Endothelial cell of umbilical vein (primary cell): ENCODE data around the gene GRID1. TPM values are rescaled to one million over a fixed set of nuclear protein-coding genes. Genes with fewer than 3 reads are reported as not detected.

Source experiments
- BruUV-seq: library from RNA; stranded (reverse); fragments of 400-500 nt; replicated peaks from 2 replicates; lab custom pipeline; 2021; lab: Mats Ljungman, UMichigan
- CTCF ChIA-PET: fragments of 300-600, 350-600 bp; sonication (Branson Sonifier 250); formaldehyde crosslinking; loops from one replicate; lab custom pipeline; 2021; ENCODE audit warnings: antibody characterized with exemption, inconsistent platforms; lab: Charles Lee
- POLR2A ChIA-PET: fragments of 300-600, 350-600 bp; sonication (Branson Sonifier 250); formaldehyde crosslinking; loops from one replicate; lab custom pipeline; 2021; ENCODE audit warnings: antibody characterized with exemption, inconsistent platforms; lab: Charles Lee
- DNase-seq: peaks from one replicate; pipeline ENCODE4 v3.0.0-alpha.2; 2011; ENCODE audit warnings: low read depth, low spot score
- FAIRE-seq: peaks from 2 replicates; lab custom pipeline; 2011; peaks lifted over from hg19 to GRCh38; lab: Jason Lieb, UNC
- H2AFZ ChIP-seq: 2 replicates; pipeline ENCODE4 v1.6.0; 2012; ENCODE audit warnings: low read depth, low read length, control low read depth, inconsistent platforms
- H3K27ac ChIP-seq: 2 replicates; pipeline ENCODE4 v1.5.1; 2011; ENCODE audit warnings: low read depth, mild to moderate bottlenecking, control low read depth, low read length, moderate library complexity; ENCODE audit not compliant: insufficient read depth
- H3K27me3 ChIP-seq, 2 experiments: 2 replicates each; pipeline versions ENCODE4 v1.6.0 to v1.6.1; 2011; ENCODE audit warnings: low read length in 2 of 2, mixed read lengths in 1 of 2; ENCODE audit not compliant: control insufficient read depth in 2 of 2, insufficient read depth in 2 of 2
- H3K36me3 ChIP-seq, 2 experiments: 2 replicates in 1 of 2; 3 replicates in 1 of 2; pipeline ENCODE4 v1.5.1; 2011; ENCODE audit warnings: low read length in 2 of 2, mild to moderate bottlenecking in 1 of 2, moderate library complexity in 1 of 2; ENCODE audit not compliant: control insufficient read depth in 2 of 2, insufficient read depth in 2 of 2; ENCODE audit errors: extremely low read depth in 1 of 2
- H3K4me1 ChIP-seq: 3 replicates; pipeline ENCODE4 v1.5.1; 2011; ENCODE audit warnings: mild to moderate bottlenecking, low read length; ENCODE audit not compliant: control insufficient read depth, insufficient read depth; ENCODE audit errors: extremely low read depth
- H3K4me2 ChIP-seq: 2 replicates; pipeline ENCODE4 v1.6.1; 2011; ENCODE audit warnings: low read length, control low read depth, mixed read lengths; ENCODE audit not compliant: insufficient read depth
- H3K4me3 ChIP-seq, 3 experiments: fragments of 200-600 bp in 1 of 3; sonication (generic), shearing (Covaris generic) in 1 of 3; replicated peaks in 1 of 3; 2 replicates each; pipeline ENCODE4 v1.5.1; 2011 to 2016; ENCODE audit warnings: control low read depth in 3 of 3, low read length in 3 of 3, mild to moderate bottlenecking in 2 of 3, inconsistent platforms in 1 of 3, low read depth in 1 of 3, moderate library complexity in 1 of 3; ENCODE audit not compliant: insufficient read depth in 1 of 3
- H3K79me2 ChIP-seq: 2 replicates; pipeline ENCODE4 v1.6.0; 2012; ENCODE audit warnings: low read length, inconsistent platforms; ENCODE audit not compliant: control insufficient read depth, insufficient read depth
- H3K9ac ChIP-seq: replicated peaks from 2 replicates; pipeline ENCODE3; 2011; ENCODE audit warnings: low read length, control low read depth; ENCODE audit not compliant: insufficient read depth; ENCODE audit errors: extremely low read depth
- H3K9me1 ChIP-seq: replicated peaks from 3 replicates; pipeline ENCODE4 v1.6.0; 2011; ENCODE audit warnings: mild to moderate bottlenecking, low read length; ENCODE audit not compliant: control insufficient read depth, insufficient read depth; ENCODE audit errors: extremely low read depth
- H3K9me3 ChIP-seq: replicated peaks from 2 replicates; pipeline ENCODE4 v1.5.1; 2012; ENCODE audit warnings: low read length, inconsistent platforms; ENCODE audit not compliant: control insufficient read depth, insufficient read depth
- H4K20me1 ChIP-seq: replicated peaks from 2 replicates; pipeline ENCODE3; 2011; ENCODE audit warnings: mild to moderate bottlenecking, low read length; ENCODE audit not compliant: control insufficient read depth, insufficient read depth; ENCODE audit errors: extremely low read depth
- CTCF ChIP-seq, 2 donors: IDR thresholded peaks; 1 replicate in 1 of 2; 2 replicates in 1 of 2; pipeline ENCODE4 v1.5.1; 2011; ENCODE audit warnings: low read length in 2 of 2, mild to moderate bottlenecking in 2 of 2, moderate library complexity in 2 of 2, control low read depth in 1 of 2, inconsistent platforms in 1 of 2, low read depth in 1 of 2; ENCODE audit not compliant: insufficient read depth in 1 of 2; ENCODE audit errors: extremely low read depth in 1 of 2
- EZH2 ChIP-seq: IDR thresholded peaks from 2 replicates; pipeline ENCODE4 v1.6.1; 2012; ENCODE audit warnings: borderline replicate concordance, low read depth, mild to moderate bottlenecking, moderate library complexity, low read length, inconsistent platforms; ENCODE audit not compliant: severe bottlenecking
- FOS ChIP-seq: IDR thresholded peaks from 2 replicates; pipeline ENCODE4 v1.6.1; 2011; ENCODE audit warnings: mild to moderate bottlenecking, low read length, moderate library complexity, borderline replicate concordance; ENCODE audit not compliant: insufficient read depth
- GATA2 ChIP-seq: IDR thresholded peaks from 2 replicates; pipeline ENCODE4 v1.7.0; 2011; ENCODE audit warnings: low read depth, mild to moderate bottlenecking, moderate library complexity, mixed read lengths, low read length; ENCODE audit not compliant: insufficient read length, insufficient read depth
- JUN ChIP-seq: IDR thresholded peaks from 2 replicates; pipeline ENCODE4 v1.6.1; 2011; ENCODE audit warnings: borderline replicate concordance, low read depth; ENCODE audit not compliant: insufficient read length, insufficient read depth
- MAX ChIP-seq: IDR thresholded peaks from 2 replicates; pipeline ENCODE4 v1.6.1; 2011; ENCODE audit not compliant: insufficient read depth, insufficient read length
- MYC ChIP-seq: IDR thresholded peaks from one replicate; pipeline ENCODE4 v1.6.1; 2011; ENCODE audit warnings: mild to moderate bottlenecking, low read depth, low read length
- POLR2A ChIP-seq: IDR thresholded peaks from 2 replicates; pipeline ENCODE4 v1.6.1; 2012; ENCODE audit warnings: low read depth, mild to moderate bottlenecking, control low read depth, low read length
- POLR2AphosphoS5 ChIP-seq: IDR thresholded peaks from 2 replicates; pipeline ENCODE4 v1.6.1; 2012; ENCODE audit warnings: low read depth, mild to moderate bottlenecking, control low read depth, low read length, moderate library complexity; ENCODE audit not compliant: insufficient read depth
- dilution Hi-C: fragments of 300-500 bp; cut with MboI; formaldehyde crosslinking; loops from one replicate; pipeline ENCODE4 v1.15.0; 2019; ENCODE audit warnings: low sequenced_read_pairs; ENCODE audit not compliant: extremely low pct_ligation_motif_present
- intact Hi-C: fragments of 100-400 bp; cut with micrococcal nuclease; formaldehyde crosslinking; loops from one replicate; pipeline ENCODE4 v1.10.0; 2022
- polyA plus RNA-seq, 4 experiments: library from polyadenylated mRNA; depleted of rRNA in 3 of 4; stranded (reverse) in 3 of 4; unstranded in 1 of 4; fragments of >200 nt; gene quantifications; 2 replicates each; pipeline versions ENCODE4 v1.2.1 to v1.2.3, GENCODE V29; 2011 to 2012; ENCODE audit warnings: missing spikeins in 1 of 4
- total RNA-seq: library from RNA; stranded (reverse); gene quantifications from 2 replicates; pipeline ENCODE4 v1.2.3, GENCODE V29; 2021

Gene GRID1
- total and polyA plus RNA-seq, 2 donors (not counting 3 experiments of a cell fraction or from before 2014, with no cell fraction given), result not detected

- dilution Hi-C loops, result no loop called here
- no peak overlapping the region for H3K27ac ChIP-seq
These were observed 448.2 kb downstream of the GRID1 start for GRCh38 chr10:85918371-85918770.

More at GRCh38 chr10:85918371-85918770, 448.2 kb downstream of the GRID1 start:
- Histone ChIP-seq H3K9me3 (no peaks in the 10 kb centered on the region), H3K36me3 (no peaks in the 10 kb centered on the region), H3K9ac (no peak overlapping the region), H4K20me1 (no peaks in the 10 kb centered on the region), H3K4me1 (no peaks in the 10 kb centered on the region), H3K9me1 (no peaks in the 10 kb centered on the region), H3K4me3 (no peak overlapping the region), H3K4me2 (no peak overlapping the region), H2AFZ (no peak overlapping the region), H3K27me3 (no peaks in the 10 kb centered on the region), H3K79me2 (no peaks in the 10 kb centered on the region)
- ChIA-PET POLR2A (no interaction called here), CTCF (no interaction called here)
- DNase-seq (no peak), FAIRE-seq (no peak)
- intact Hi-C loops, result no loop called here
- TF ChIP-seq MAX (no peak), POLR2A (no peak), POLR2AphosphoS5 (no peak), GATA2 (no peak), JUN (no peak), FOS (no peak), CTCF (IDR thresholded peaks at IDR 0.05; ENCODE audit: extremely low read depth in 1 of 2, insufficient read depth in 1 of 2, low read depth in 1 of 2, low read length in 2 of 2) (no peak), MYC (no peak), EZH2 (no peak)
- no TSS peak for BruUV-seq
